Heart left ventricle (tissue), 13 donors: ENCODE measurements around the gene ST6GALNAC4.

ENCODE experiments used
- POLR2A ChIP-seq, 2 donors: fragments of 450-650 bp; IDR thresholded peaks; one replicate each; pipeline ENCODE4 v1.6.1; 2017; ENCODE audit warnings: antibody characterized with exemption in 2 of 2, mild to moderate bottlenecking in 2 of 2, moderate library complexity in 2 of 2
- TF ChIP-seq, protein P1 (sequence below), 12 donors: fragments of 200-600 bp; sonication (generic) in 4 of 12; IDR thresholded peaks; one replicate each; pipeline versions ENCODE4 v1.5.0 to v1.8.0; 2018 to 2022; ENCODE audit warnings: antibody characterized with exemption in 12 of 12, mild to moderate bottlenecking in 5 of 12
- donor health status: ischemic (EF 13 %, LVEDD 7.1; RV severe dilation, severe dysfunction).
- donor health status: DM: no; HTN: yes; CAD: no.
- donor health status: DM: no; HTN: no; CAD: no.
- donor health status: ischemic (EF 25% LVEDD 6.9; RV normal size, moderate dysfunction).
- donor health status: ischemic (EF 25% LVEDD 5.7; RV mildly dilated, moderate dysfunction).
- donor health status: ischemic (EF 35%, LVEDD 5.7; RV mildly dilated, moderate dysfunction).
- donor health status: nonischemic (EF 11% LVEDD 7.7; RV severe dilation, severe dysfunction).
- donor health status: DM: yes; HTN: yes; CAD: no.
- donor health status: PGD.
- donor health status: ischemic (EF 29% LVEDD 5.4; RV normal size, mild dysfunction).
- donor health status: nonischemic (EF 23%, LVEDD 6.1; RV moderate dilation, normal function).

DNA sequence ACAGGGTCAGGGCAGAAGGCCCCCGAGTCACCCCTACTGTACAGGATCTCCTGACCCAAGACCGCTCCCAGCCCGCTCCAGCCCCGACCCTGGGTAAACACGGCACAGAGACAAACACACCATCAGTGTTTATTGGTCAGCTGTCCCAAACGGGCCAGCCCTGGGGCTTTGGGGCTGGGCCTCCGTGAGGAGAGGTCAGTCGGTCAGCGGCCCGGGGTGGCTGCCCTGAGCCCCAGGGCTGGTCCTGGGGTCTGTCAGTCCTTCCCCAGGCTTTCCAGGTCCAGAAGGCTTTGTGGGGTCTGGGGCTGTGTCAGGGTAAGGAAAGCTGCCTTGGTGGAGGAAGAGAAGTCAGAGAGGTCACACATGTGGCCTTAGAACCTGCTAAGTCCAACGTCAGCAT lies 18.1 kb upstream of the ST6GALNAC4 start:
- TF ChIP-seq, protein P1, sequence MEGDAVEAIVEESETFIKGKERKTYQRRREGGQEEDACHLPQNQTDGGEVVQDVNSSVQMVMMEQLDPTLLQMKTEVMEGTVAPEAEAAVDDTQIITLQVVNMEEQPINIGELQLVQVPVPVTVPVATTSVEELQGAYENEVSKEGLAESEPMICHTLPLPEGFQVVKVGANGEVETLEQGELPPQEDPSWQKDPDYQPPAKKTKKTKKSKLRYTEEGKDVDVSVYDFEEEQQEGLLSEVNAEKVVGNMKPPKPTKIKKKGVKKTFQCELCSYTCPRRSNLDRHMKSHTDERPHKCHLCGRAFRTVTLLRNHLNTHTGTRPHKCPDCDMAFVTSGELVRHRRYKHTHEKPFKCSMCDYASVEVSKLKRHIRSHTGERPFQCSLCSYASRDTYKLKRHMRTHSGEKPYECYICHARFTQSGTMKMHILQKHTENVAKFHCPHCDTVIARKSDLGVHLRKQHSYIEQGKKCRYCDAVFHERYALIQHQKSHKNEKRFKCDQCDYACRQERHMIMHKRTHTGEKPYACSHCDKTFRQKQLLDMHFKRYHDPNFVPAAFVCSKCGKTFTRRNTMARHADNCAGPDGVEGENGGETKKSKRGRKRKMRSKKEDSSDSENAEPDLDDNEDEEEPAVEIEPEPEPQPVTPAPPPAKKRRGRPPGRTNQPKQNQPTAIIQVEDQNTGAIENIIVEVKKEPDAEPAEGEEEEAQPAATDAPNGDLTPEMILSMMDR (IDR thresholded peaks at IDR 0.05) = no peak
- no peak for TF ChIP-seq POLR2A (IDR thresholded peaks at IDR 0.05)
